SK-N-SH (cell line): ENCODE data around the gene ATF3. TPM values are rescaled to one million over a fixed set of nuclear protein-coding genes. Genes with fewer than 3 reads are reported as not detected.
"Not testable (repeated sequence)": the region's sequence is repeated elsewhere in the genome, so short reads cannot be mapped to it uniquely, and the experiment has no call there.

Source experiments
- CTCF ChIA-PET: fragments of 300-600, 350-600 bp; formaldehyde crosslinking; extraction: SDS; loops from one replicate; lab custom pipeline; 2021; lab: Yijun Ruan, JAX
- POLR2A ChIA-PET: fragments of 350-600 bp; sonication (Branson Sonifier 250); formaldehyde crosslinking; extraction: SDS; loops from one replicate; lab custom pipeline; 2020; ENCODE audit warnings: antibody characterized with exemption, inconsistent platforms; lab: Yijun Ruan, JAX
- DNase-seq: peaks from one replicate; pipeline ENCODE4 v3.0.0; 2012
- H2AFZ ChIP-seq: fragments of 200-600 bp; sonication (generic); 2 replicates; pipeline ENCODE4 v1.8.1; 2016; ENCODE audit warnings: antibody characterized with exemption, mild to moderate bottlenecking, low read depth
- H3F3A ChIP-seq: fragments of 200-600 bp; sonication (generic); replicated peaks from 2 replicates; pipeline ENCODE3; 2016; ENCODE audit warnings: antibody characterized with exemption, mild to moderate bottlenecking; ENCODE audit not compliant: insufficient read depth
- H3K27ac ChIP-seq, 2 experiments: fragments of 200-500 bp in 1 of 2; fragments of 200-600 bp in 1 of 2; sonication (Bioruptor generic) in 1 of 2; sonication (generic), shearing (Covaris generic) in 1 of 2; 2 replicates each; pipeline versions ENCODE4 v1.5.1 to v1.6.1; 2014 to 2016; ENCODE audit warnings: low read depth in 2 of 2, inconsistent platforms in 1 of 2, low read length in 1 of 2, mild to moderate bottlenecking in 1 of 2, mixed read lengths in 1 of 2
- H3K27me3 ChIP-seq: fragments of 200-600 bp; sonication (generic), shearing (Covaris generic); 2 replicates; pipeline ENCODE4 v1.6.1; 2016; ENCODE audit warnings: mixed run types; ENCODE audit not compliant: insufficient read depth
- H3K36me3 ChIP-seq, 2 experiments: fragments of 200-500 bp in 1 of 2; fragments of 200-600 bp in 1 of 2; sonication (Bioruptor generic) in 1 of 2; sonication (generic) in 1 of 2; replicated peaks in 1 of 2; 2 replicates each; pipeline versions ENCODE3 to v1.5.1; 2014 to 2016; ENCODE audit warnings: low read length in 1 of 2, mild to moderate bottlenecking in 1 of 2; ENCODE audit not compliant: insufficient read depth in 2 of 2, control insufficient read depth in 1 of 2
- H3K4me1 ChIP-seq, 2 experiments: fragments of 200-500 bp in 1 of 2; fragments of 200-600 bp in 1 of 2; sonication (Bioruptor generic) in 1 of 2; sonication (generic), shearing (Covaris generic) in 1 of 2; 2 replicates each; pipeline versions ENCODE4 v1.5.1 to v1.6.1; 2014 to 2016; ENCODE audit warnings: low read depth in 1 of 2, low read length in 1 of 2, mixed run types in 1 of 2; ENCODE audit not compliant: insufficient read depth in 2 of 2, control insufficient read depth in 1 of 2
- H3K4me2 ChIP-seq: fragments of 200-600 bp; sonication (generic), shearing (Covaris generic); 2 replicates; pipeline ENCODE4 v1.6.1; 2017; ENCODE audit warnings: mixed run types
- H3K4me3 ChIP-seq, 2 experiments: fragments of 200-500 bp in 1 of 2; fragments of 200-600 bp in 1 of 2; sonication (Bioruptor generic) in 1 of 2; sonication (generic), shearing (Covaris generic) in 1 of 2; 2 replicates each; pipeline versions ENCODE4 v1.5.1 to v1.8.1; 2014 to 2016; ENCODE audit warnings: low read depth in 2 of 2, inconsistent platforms in 1 of 2, low read length in 1 of 2, mild to moderate bottlenecking in 1 of 2, mixed read lengths in 1 of 2, moderate library complexity in 1 of 2
- H3K79me2 ChIP-seq: fragments of 200-600 bp; sonication (generic); 2 replicates; pipeline ENCODE4 v1.8.1; 2017; ENCODE audit warnings: mild to moderate bottlenecking; ENCODE audit not compliant: insufficient read depth
- H3K9ac ChIP-seq: fragments of 200-600 bp; sonication (generic); 2 replicates; pipeline ENCODE4 v1.6.1; 2017; ENCODE audit warnings: mixed run types
- H3K9me2 ChIP-seq: fragments of 200-600 bp; sonication (generic); 2 replicates; pipeline ENCODE4 v1.6.1; 2017; ENCODE audit warnings: mixed run types
- H3K9me3 ChIP-seq: fragments of 200-600 bp; sonication (generic); 2 replicates; pipeline ENCODE4 v1.6.1; 2017; ENCODE audit warnings: mixed run types, mild to moderate bottlenecking, moderate library complexity
- H4K20me1 ChIP-seq: fragments of 200-600 bp; sonication (generic); 2 replicates; pipeline ENCODE4 v1.6.1; 2017; ENCODE audit warnings: mild to moderate bottlenecking, mixed run types; ENCODE audit not compliant: insufficient read depth
- CTCF ChIP-seq: fragments of 200-600 bp; sonication (generic); IDR thresholded peaks from 2 replicates; pipeline ENCODE4 v1.6.1; 2017; ENCODE audit warnings: antibody characterized with exemption, mild to moderate bottlenecking, moderate library complexity
- EP300 ChIP-seq, 2 experiments: IDR thresholded peaks; 2 replicates each; pipeline versions ENCODE4 v1.4.0 to v1.6.1; 2012; ENCODE audit warnings: borderline replicate concordance in 1 of 2, low read depth in 1 of 2, low read length in 1 of 2
- FOSL2 ChIP-seq: IDR thresholded peaks from 2 replicates; pipeline ENCODE4 v1.4.0; 2012; ENCODE audit warnings: low read depth, mild to moderate bottlenecking, moderate library complexity, borderline replicate concordance
- MEF2A ChIP-seq: IDR thresholded peaks from 2 replicates; pipeline ENCODE4 v1.4.0; 2012; ENCODE audit warnings: low read depth, borderline replicate concordance
- SMC3 ChIP-seq: IDR thresholded peaks from 2 replicates; pipeline ENCODE4 v1.6.1; 2012; ENCODE audit warnings: low read depth, low read length, improper control_type of control experiment
- TEAD4 ChIP-seq: IDR thresholded peaks from 2 replicates; pipeline ENCODE4 v1.4.0; 2012; ENCODE audit warnings: mild to moderate bottlenecking, borderline replicate concordance; ENCODE audit not compliant: insufficient read depth
- YY1 ChIP-seq: IDR thresholded peaks from 2 replicates; pipeline ENCODE4 v1.4.0; 2012; ENCODE audit warnings: low read depth, mild to moderate bottlenecking
- whole genome bisulfite sequencing: methylation state at CpG from one replicate; pipeline ENCODE4 v1.1.6; 2017; ENCODE audit warnings: low lambda C conversion rate; 5-methylcytosine and 5-hydroxymethylcytosine counted together
- polyA plus RNA-seq, 3 experiments: library from polyadenylated mRNA; depleted of rRNA; stranded (reverse); fragments of >200 nt; gene quantifications; 2 replicates each; pipeline ENCODE4 v1.2.3, GENCODE V29; 2012
- TF ChIP-seq, protein P1 (sequence below): IDR thresholded peaks from 2 replicates; pipeline ENCODE4 v1.4.0; 2012; ENCODE audit warnings: low read depth
- TF ChIP-seq, protein P2 (sequence below): IDR thresholded peaks from 2 replicates; pipeline ENCODE4 v1.6.1; 2012; ENCODE audit warnings: mild to moderate bottlenecking, low read depth, low read length, moderate library complexity

The ATF3 gene
- polyA plus RNA-seq, 1 of the 3 experiments (the other 2 are of a cell fraction), result 29.7 TPM

- no peak for DNase-seq
- 64% methylated on average over 3 of the region's 5 CpGs for WGBS
- Histone ChIP-seq H3K4me2 (no peak overlapping the region), H3K36me3 (no peaks in the 10 kb centered on the region), H3K27me3 (peaks cover 14% of the 10 kb centered on the region; the same call in 1 of the 2 replicates), H3F3A (no peaks in the 10 kb centered on the region), H3K9me2 (no peaks in the 10 kb centered on the region), H3K4me1 (no peaks in the 10 kb centered on the region; a peak in 1 of 4 replicates), H3K4me3 (no peak overlapping the region), H4K20me1 (no peaks in the 10 kb centered on the region), H3K79me2 (no peaks in the 10 kb centered on the region), H3K9ac (no peak overlapping the region), H3K27ac (no peak overlapping the region), H2AFZ (no peak overlapping the region), H3K9me3 (no peaks in the 10 kb centered on the region)
- POLR2A ChIA-PET, result no interaction called here
- TF ChIP-seq MEF2A (no peak), TEAD4 (no peak), EP300 (IDR thresholded peaks at IDR 0.05; ENCODE audit: borderline replicate concordance in 1 of 2, low read depth in 1 of 2, low read length in 1 of 2) (no peak), FOSL2 (no peak), SMC3 (no peak), CTCF (no peak), YY1 (no peak)
- TF ChIP-seq, protein P1, sequence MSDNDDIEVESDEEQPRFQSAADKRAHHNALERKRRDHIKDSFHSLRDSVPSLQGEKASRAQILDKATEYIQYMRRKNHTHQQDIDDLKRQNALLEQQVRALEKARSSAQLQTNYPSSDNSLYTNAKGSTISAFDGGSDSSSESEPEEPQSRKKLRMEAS, result no peak
- TF ChIP-seq, protein P2, sequence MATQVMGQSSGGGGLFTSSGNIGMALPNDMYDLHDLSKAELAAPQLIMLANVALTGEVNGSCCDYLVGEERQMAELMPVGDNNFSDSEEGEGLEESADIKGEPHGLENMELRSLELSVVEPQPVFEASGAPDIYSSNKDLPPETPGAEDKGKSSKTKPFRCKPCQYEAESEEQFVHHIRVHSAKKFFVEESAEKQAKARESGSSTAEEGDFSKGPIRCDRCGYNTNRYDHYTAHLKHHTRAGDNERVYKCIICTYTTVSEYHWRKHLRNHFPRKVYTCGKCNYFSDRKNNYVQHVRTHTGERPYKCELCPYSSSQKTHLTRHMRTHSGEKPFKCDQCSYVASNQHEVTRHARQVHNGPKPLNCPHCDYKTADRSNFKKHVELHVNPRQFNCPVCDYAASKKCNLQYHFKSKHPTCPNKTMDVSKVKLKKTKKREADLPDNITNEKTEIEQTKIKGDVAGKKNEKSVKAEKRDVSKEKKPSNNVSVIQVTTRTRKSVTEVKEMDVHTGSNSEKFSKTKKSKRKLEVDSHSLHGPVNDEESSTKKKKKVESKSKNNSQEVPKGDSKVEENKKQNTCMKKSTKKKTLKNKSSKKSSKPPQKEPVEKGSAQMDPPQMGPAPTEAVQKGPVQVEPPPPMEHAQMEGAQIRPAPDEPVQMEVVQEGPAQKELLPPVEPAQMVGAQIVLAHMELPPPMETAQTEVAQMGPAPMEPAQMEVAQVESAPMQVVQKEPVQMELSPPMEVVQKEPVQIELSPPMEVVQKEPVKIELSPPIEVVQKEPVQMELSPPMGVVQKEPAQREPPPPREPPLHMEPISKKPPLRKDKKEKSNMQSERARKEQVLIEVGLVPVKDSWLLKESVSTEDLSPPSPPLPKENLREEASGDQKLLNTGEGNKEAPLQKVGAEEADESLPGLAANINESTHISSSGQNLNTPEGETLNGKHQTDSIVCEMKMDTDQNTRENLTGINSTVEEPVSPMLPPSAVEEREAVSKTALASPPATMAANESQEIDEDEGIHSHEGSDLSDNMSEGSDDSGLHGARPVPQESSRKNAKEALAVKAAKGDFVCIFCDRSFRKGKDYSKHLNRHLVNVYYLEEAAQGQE, result no peak
- CTCF ChIA-PET, result interaction anchor here (1.0 kb wide), 1 partner anchor 93 kb away, joined by 3 read pairs; no protein-coding TSS in a partner anchor
Observed at GRCh38 chr1:212656730-212657129, 48.2 kb downstream of the ATF3 start.

DNA sequence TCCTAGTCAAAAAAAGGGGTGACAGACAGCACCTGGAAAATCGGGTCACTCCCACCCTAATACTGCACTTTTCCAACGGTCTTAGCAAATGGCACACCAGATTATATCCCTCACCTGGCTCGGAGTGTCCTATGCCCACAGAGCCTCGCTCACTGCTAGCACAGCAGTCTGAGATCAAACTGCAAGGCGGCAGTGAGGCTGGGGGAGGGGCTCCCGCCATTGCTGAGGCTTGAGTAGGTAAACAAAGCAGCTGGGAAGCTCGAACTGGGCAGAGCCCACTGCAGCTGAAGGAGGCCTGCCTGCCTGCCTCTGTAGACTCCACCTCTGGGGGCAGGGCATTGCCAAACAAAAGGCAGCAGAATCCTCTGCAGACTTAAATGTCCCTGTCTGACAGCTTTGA lies 49.7 kb downstream of the ATF3 start:
- H3K79me2 ChIP-seq, H3K4me3 ChIP-seq, DNase-seq, H3K9ac ChIP-seq, H3K9me2 ChIP-seq, H4K20me1 ChIP-seq, POLR2A ChIA-PET, H3K9me3 ChIP-seq, H3F3A ChIP-seq, CTCF ChIA-PET, H3K4me1 ChIP-seq, H3K27ac ChIP-seq, H2AFZ ChIP-seq, H3K36me3 ChIP-seq, H3K4me2 ChIP-seq: not testable (repeated sequence)
- H3K27me3 ChIP-seq, result peaks cover 14% of the 10 kb centered on the region; the same call in 1 of the 2 replicates
- 50% methylated on average over 4 of the region's 7 CpGs for WGBS
